Left ventricle myocardium inferior (tissue), 1 donor: Measurements from ENCODE around the gene PPARD. TPM values are rescaled to one million over a fixed set of nuclear protein-coding genes. Genes with fewer than 3 reads are reported as not detected.

ENCODE experiments used
- DNase-seq: peaks from one replicate; pipeline ENCODE4 v3.0.0-alpha.2; 2020
- H3K27ac ChIP-seq: fragments of 200-600 bp; replicated peaks from 2 replicates; pipeline ENCODE4 v1.8.0; 2021
- H3K27me3 ChIP-seq: fragments of 200-600 bp; 2 replicates; pipeline ENCODE4 v1.8.0; 2021; ENCODE audit warnings: low read depth
- H3K36me3 ChIP-seq: fragments of 200-600 bp; 2 replicates; pipeline ENCODE4 v1.8.0; 2021
- H3K4me1 ChIP-seq: fragments of 200-600 bp; 2 replicates; pipeline ENCODE4 v1.8.0; 2021
- H3K4me3 ChIP-seq: fragments of 200-600 bp; 2 replicates; pipeline ENCODE4 v1.8.0; 2021; ENCODE audit warnings: mild to moderate bottlenecking, moderate library complexity
- H3K9me3 ChIP-seq: fragments of 200-600 bp; replicated peaks from 2 replicates; pipeline ENCODE4 v1.8.0; 2021
- CTCF ChIP-seq: fragments of 200-600 bp; IDR thresholded peaks from 2 replicates; pipeline ENCODE4 v1.8.0; 2021; ENCODE audit warnings: antibody characterized with exemption, mild to moderate bottlenecking, borderline replicate concordance
- intact Hi-C: fragments of 100-400 bp; cut with micrococcal nuclease; formaldehyde crosslinking; loops from one replicate; pipeline ENCODE4 v1.11.0; 2022
- total RNA-seq: library from RNA; stranded (reverse); fragmentation: NEBNext Ultra II Directional; extraction: Animal tissue kit (Norgen Biotek cat#: 25700); gene quantifications from one replicate; pipeline ENCODE4 v1.2.1, GENCODE V29; 2021
- donor health status: DM: no; HTN: yes; CAD: no; lungs with severe emphysema.

PPARD gene
- total RNA-seq, 1 donor from 2014 or later = 14.9 TPM

- Histone ChIP-seq H3K4me1 (peaks cover 24% of the 10 kb centered on the region), H3K27ac (no peak overlapping the region), H3K4me3 (no peak overlapping the region), H3K27me3 (no peaks in the 10 kb centered on the region), H3K36me3 (no peaks in the 10 kb centered on the region), H3K9me3 (no peaks in the 10 kb centered on the region)
- intact Hi-C loops = no loop called here
- DNase-seq = no peak
- no peak for TF ChIP-seq CTCF
These were observed 49.0 kb downstream of the PPARD start for GRCh38 chr6:35391240-35391968.

GRCh38 chr6:35392111-35392702 lies 49.8 kb downstream of the PPARD start:
- peak; percentile 21 for DNase-seq
- intact Hi-C loops = no loop called here
- Histone ChIP-seq H3K4me3 (no peak overlapping the region), H3K27me3 (no peaks in the 10 kb centered on the region), H3K36me3 (no peaks in the 10 kb centered on the region), H3K4me1 (peaks cover 30% of the 10 kb centered on the region), H3K9me3 (no peaks in the 10 kb centered on the region), H3K27ac (no peak overlapping the region)
- TF ChIP-seq CTCF = no peak

GRCh38 chr6:35392773-35393672 lies 50.7 kb downstream of the PPARD start:
- H3K4me3 ChIP-seq = no peak overlapping the region
- no peaks in the 10 kb centered on the region for H3K27me3 ChIP-seq
- TF ChIP-seq CTCF = no peak
- intact Hi-C loops = no loop called here
- H3K27ac ChIP-seq = no peak overlapping the region
- no peaks in the 10 kb centered on the region for H3K9me3 ChIP-seq
- DNase-seq = no peak
- H3K4me1 ChIP-seq = peaks cover 30% of the 10 kb centered on the region
- H3K36me3 ChIP-seq = no peaks in the 10 kb centered on the region

- H3K4me3 ChIP-seq = no peak overlapping the region
- no peaks in the 10 kb centered on the region for H3K9me3 ChIP-seq
- intact Hi-C loops = no loop called here
- peaks cover 36% of the 10 kb centered on the region for H3K4me1 ChIP-seq
- no peak for DNase-seq
- no peaks in the 10 kb centered on the region for H3K36me3 ChIP-seq
- no peaks in the 10 kb centered on the region for H3K27me3 ChIP-seq
- H3K27ac ChIP-seq = no peak overlapping the region
- no peak for TF ChIP-seq CTCF
These were observed 54.6 kb downstream of the PPARD start for GRCh38 chr6:35396991-35397390.

- no peaks in the 10 kb centered on the region for H3K9me3 ChIP-seq
- H3K36me3 ChIP-seq = no peaks in the 10 kb centered on the region
- H3K4me3 ChIP-seq = no peak overlapping the region
- DNase-seq = no peak
- no peak overlapping the region for H3K27ac ChIP-seq
- intact Hi-C loops = no loop called here
- H3K27me3 ChIP-seq = no peaks in the 10 kb centered on the region
- TF ChIP-seq CTCF = no peak
- peaks cover 38% of the 10 kb centered on the region for H3K4me1 ChIP-seq
These were observed 55.6 kb downstream of the PPARD start for GRCh38 chr6:35397806-35398418.
